ENCODE results near the gene NTN3.

DNA sequence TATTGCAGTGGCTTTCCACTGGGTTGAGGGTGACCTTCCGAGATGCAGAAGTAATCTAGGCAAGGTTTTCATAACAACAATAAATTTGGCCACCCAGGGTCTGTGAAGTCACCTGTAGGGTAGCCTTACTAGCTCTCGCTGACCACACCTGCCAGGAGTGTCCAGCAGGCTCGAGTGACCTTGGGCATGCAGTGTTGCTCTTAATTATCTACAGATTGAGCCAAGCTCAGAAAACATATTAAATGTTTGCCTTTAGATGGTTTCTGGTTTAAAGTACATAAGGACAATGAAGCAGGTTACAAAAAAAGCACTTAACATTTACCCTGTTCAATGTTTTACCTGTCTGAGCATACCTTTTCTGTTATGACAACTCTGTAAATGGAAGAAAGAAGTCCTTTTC is 5.6 kb downstream of the NTN3 start:
- TF ChIP-seq, protein P1, sequence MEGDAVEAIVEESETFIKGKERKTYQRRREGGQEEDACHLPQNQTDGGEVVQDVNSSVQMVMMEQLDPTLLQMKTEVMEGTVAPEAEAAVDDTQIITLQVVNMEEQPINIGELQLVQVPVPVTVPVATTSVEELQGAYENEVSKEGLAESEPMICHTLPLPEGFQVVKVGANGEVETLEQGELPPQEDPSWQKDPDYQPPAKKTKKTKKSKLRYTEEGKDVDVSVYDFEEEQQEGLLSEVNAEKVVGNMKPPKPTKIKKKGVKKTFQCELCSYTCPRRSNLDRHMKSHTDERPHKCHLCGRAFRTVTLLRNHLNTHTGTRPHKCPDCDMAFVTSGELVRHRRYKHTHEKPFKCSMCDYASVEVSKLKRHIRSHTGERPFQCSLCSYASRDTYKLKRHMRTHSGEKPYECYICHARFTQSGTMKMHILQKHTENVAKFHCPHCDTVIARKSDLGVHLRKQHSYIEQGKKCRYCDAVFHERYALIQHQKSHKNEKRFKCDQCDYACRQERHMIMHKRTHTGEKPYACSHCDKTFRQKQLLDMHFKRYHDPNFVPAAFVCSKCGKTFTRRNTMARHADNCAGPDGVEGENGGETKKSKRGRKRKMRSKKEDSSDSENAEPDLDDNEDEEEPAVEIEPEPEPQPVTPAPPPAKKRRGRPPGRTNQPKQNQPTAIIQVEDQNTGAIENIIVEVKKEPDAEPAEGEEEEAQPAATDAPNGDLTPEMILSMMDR (IDR thresholded peaks at IDR 0.05) = no peak
- no peak for TF ChIP-seq POLR2AphosphoS5 (IDR thresholded peaks at IDR 0.05)
- TF ChIP-seq POLR2A (IDR thresholded peaks at IDR 0.05) = no peak
